ENCODE measurements around the gene INAVA. TPM values are rescaled to one million over a fixed set of nuclear protein-coding genes. Genes with fewer than 3 reads are reported as not detected.
"Not testable (repeated sequence)": the region's sequence is repeated elsewhere in the genome, so short reads cannot be mapped to it uniquely, and the experiment has no call there.

Gene INAVA
- total RNA-seq, 1 donor from 2014 or later = 2.3 TPM

DNA sequence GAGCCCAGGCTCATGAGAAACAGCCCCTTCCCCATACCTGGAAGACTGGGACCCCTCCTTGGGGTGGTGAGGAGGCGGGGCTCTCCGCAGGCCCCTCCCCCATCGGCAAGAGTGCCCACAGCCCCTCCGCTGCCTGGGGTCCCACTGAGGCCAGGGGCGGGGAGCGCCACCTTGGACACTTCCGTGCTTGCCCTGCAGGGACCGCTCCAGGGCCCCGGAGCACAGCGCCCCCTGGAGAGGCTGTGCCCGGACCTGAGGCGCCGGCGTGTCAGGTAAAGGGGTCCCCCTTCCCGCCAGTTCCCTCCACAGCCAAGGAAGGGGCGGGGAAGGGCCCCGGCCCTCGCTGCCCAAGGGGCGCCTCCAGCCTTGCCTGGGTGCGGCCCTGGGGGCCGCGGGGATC is 21.5 kb downstream of the INAVA start:
- no peak for DNase-seq (ENCODE audit: extremely low read depth, low read depth, low spot score)

DNA sequence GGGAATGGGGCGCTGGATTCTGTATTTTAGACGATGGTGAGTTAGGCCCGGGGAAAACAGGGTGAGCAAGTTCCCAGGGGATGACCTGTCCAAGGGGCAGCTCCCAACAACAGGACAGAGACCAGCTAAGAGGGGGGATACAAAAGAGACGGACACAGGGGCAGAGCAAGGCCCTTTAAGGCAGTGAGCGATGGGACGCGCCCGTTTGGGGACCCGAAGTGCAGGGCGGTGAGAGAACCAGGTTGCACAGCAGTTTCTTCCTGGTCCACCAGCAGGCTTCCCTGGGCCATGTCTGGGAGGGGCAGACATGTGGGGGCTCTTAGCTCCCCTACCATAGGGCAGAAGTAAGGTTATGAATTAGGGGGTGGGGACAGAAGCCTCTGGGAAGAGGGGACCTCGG is 22.0 kb downstream of the INAVA start:
- DNase-seq (ENCODE audit: extremely low read depth, low read depth, low spot score) = no peak

DNA sequence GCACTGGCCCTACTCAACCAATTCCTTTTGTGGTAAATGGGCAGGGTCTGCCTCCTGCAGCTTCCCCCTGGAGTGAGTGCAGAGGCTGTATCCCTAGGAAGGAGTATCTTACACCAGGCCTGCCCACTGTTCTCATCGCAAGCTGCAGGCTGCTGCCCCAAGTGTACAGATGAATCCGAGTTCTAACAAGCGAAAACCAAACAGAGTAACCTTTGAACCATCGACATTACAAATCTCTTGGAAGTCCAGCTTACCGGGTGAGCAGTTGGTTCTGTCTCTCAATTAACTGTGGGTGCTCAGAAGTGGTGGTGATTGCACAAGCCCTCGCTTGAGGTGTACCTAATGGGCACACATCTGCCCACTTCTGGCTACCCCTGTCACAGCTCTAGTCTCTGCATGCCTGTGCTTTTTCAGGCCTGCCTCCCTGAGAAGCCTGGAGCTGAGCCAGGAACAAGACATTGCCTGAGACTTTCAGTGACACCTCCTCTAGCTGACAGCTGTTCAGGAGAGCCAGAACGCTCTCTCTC is 22.7 kb downstream of the INAVA start:
- DNase-seq (ENCODE audit: extremely low read depth, low read depth, low spot score) = no peak

DNA sequence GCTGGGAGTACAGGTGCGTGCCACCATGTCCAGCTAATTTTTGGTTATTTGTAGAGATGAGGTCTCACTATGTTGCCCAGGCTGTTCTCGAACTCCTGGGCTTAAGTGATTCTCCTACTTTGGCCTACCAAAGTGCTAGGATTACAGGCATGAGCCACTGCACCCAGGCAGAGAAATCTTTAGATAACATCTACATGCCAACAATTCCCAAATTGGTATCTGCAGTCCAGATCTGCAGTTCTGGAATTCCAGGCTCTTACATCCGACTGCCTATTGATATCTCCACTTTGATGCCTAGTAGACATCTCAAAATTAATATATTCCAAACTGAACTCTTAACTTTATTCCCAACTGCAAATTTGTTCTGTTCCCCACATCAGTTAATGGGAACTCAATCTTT is 23.3 kb downstream of the INAVA start:
- no peak for DNase-seq (ENCODE audit: extremely low read depth, low read depth, low spot score)

DNA sequence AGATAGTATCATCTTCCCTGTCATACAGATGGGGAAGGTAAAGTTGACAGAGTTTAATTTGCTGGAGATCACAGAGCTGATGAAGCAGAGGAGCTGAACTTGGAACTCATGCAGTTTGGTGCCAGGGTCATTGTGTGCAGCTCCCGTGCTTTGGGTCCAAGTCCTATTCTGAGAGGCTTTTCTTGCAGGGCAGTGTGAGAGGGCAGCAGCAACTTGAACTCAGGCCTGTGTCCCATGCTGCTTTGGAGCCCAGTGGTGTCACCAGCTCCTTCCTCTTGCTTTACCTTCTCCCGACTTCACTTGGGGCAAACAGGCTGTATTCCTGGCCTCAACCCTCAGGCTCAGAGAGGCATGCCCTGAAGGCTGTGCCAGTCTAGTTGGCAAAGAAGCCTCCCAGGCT is 24.7 kb downstream of the INAVA start:
- no peak for DNase-seq (ENCODE audit: extremely low read depth, low read depth, low spot score)

DNA sequence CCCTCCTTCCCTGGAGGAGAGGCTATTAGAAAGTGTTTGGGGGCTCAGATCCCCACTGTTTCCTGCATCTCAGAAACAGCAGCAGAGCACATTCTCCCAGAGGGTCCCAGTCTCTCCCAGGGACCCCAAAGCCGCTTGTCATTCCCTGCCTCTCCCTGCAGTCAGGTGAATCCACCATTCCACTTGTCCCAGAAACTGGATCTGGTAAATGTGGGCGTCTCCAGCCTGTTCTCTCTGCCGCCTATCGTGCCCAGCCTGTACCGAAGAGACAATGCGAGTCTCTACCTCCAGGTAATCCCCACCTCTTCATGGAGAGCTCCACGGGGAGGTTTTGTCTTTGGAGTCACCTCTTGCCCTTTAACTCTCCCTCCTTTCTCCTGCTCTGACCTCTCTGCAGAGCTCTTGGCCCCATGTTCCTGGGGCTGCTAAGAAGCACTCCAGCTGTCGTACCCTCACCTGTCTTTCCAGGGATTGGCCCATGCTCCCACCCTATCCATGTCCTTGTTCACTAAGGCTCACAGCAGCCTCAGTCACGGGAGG is 26.9 kb downstream of the INAVA start:
- no peak for DNase-seq (ENCODE audit: extremely low read depth, low read depth, low spot score)

DNA sequence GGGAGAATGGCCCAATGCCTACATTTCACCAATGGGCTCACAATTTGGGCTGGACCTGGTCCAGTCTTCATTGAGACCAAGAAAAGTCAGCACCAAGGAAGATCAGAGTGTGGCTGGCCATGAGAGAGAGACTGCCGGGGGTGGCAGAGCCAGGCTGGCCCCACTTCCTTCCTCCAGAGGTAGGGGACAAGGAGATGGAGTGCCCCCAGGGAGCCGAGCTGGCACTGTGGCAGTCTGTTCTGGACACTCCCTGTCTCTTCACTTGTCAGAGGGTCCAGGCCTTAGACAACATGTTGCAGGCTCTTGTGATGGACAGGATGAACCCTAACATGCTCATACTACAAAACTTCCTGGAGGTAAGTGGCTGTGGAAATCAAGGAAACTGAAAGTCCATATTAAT is 27.7 kb downstream of the INAVA start:
- no peak for DNase-seq (ENCODE audit: extremely low read depth, low read depth, low spot score)

DNA sequence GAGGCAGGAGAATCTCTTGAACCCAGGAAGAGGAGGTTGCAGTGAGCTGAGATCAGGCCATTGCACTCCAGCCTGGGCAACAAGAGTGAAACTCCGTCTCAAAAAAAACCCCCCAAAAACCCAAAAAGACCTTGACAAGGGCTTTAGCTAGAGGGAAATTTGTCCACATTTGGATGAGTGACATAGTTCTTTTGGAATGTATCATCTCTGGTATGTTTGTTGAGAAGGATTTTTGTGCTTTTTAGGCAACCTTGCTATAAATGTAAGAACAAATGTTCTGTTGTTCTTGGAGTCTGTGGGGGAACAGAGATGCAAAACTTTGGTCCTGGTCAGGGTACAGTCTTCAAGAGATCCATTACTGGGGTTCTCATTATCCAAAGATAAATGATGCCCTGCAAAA is 28.9 kb downstream of the INAVA start:
- DNase-seq (ENCODE audit: extremely low read depth, low read depth, low spot score) = no peak

DNA sequence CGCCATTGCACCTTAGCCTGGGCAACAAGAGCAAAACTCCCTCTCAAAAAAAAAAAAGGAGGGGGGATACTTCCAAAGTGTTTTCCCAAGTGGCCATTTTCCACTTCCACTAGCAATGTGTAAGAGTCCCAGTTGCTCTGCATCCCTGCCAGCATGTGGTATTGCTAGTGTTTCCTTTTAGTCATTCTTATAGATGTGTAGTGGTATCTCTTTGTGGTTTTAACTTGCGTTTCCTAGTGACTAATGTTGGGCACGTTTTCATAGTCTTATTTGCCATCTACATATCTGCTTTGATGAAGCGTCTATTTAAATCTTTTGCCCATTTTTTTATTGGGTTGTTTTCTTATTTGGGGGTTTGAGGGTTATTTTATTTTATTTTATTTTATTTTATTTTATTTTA is 31.1 kb downstream of the INAVA start:
- DNase-seq (ENCODE audit: extremely low read depth, low read depth, low spot score) = no peak

DNA sequence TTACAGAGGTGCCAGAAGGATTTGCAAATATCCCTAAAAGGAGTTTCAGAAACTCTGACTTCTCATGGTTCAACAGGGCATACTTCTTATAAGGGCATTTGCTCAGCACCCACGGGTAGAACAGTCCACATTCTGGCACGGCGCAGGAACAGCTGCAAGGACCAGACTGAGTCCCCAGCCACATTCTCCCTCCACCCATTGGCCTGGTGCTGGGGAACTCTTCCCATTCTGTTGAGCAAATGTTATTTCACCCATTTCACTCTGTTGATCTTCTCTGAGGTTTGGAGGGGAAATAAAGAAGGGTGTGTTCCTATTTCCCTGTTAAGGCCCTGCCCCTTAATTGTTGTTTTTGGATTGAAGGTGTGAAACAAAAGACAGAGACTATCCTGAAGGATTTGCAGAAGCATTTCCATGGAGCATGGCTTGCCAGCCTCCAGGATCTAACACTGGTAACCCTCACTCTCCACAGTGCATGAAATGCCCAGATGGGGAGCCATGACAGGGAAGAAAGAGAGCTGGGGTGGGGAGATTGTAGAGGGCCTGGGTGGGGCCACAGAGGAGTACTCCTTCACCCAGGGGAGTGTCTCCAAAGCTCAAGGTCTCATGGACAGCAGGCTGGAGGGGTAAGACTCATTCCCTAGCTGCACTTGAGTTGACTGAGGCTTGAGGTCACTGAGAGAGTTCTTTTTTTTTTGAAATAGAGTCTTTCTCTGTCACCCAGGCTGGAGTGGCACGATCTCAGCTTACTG is 35.0 kb downstream of the INAVA start:
- no peak for DNase-seq (ENCODE audit: extremely low read depth, low read depth, low spot score)

DNA sequence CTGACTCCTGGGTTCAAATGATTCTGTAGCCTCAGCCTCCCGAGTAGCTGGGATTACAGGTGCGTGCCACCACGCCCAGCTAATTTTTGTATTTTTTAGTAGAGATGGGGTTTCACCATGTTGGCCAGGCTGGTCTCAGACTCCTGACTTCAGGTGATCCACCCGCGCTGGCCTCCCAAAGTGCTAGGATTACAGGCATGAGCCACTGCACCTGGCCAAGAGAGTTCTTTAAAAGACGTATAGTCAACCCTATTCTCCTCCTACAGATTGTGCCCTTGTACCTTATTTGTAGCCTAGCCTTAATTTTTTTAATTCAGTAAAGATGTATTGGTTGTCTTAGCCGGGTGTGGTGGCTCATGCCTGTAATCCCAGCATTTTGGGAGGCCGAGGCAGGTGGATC is 35.6 kb downstream of the INAVA start:
- DNase-seq (ENCODE audit: extremely low read depth, low read depth, low spot score) = not testable (repeated sequence)

DNA sequence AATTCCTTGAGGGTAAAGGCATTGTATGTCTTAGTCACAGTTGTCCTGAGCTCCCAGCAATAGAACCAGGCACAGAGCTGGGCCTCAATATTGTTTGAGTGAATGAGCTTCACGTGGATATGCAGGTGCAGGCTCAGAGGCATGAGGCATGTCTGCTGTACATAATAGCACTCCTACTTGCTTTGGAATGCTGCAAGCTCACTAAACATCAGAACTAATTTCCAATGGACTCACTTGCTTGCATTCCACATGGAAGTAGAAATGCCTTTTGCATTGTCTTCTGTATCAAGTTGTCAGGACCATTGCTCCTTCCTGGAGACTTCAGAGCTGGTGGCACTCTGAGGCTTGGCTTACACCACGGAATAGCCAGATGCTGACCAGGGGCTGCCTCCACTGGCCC is 37.1 kb downstream of the INAVA start:
- no peak for DNase-seq (ENCODE audit: extremely low read depth, low read depth, low spot score)

DNA sequence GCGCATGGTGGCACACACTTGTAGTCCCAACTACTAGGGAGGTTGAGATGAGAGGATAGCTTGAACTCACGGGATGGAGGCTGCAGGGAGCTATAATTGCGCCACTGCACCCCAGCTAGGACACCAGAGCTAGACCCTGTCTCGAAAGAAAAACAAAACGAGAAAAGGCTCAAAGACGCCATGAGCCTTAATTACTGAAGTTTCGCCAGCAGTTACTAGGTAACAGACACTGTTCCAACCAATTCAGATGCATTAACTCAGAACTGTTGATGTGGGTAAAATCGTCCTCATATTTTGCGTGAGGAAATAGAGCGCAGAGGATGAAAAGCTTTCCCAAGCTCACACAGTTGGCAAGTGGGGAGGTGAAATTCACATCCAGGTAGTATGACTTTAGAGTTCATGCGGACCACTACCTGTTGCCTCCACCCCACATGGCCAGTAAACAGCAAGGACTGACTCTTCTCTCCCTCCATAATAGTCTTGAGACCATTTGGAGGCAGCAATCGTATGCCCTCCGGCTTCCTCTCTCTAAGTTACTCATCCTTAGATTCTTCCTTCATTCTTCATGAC is 40.1 kb downstream of the INAVA start:
- DNase-seq (ENCODE audit: extremely low read depth, low read depth, low spot score) = no peak

DNA sequence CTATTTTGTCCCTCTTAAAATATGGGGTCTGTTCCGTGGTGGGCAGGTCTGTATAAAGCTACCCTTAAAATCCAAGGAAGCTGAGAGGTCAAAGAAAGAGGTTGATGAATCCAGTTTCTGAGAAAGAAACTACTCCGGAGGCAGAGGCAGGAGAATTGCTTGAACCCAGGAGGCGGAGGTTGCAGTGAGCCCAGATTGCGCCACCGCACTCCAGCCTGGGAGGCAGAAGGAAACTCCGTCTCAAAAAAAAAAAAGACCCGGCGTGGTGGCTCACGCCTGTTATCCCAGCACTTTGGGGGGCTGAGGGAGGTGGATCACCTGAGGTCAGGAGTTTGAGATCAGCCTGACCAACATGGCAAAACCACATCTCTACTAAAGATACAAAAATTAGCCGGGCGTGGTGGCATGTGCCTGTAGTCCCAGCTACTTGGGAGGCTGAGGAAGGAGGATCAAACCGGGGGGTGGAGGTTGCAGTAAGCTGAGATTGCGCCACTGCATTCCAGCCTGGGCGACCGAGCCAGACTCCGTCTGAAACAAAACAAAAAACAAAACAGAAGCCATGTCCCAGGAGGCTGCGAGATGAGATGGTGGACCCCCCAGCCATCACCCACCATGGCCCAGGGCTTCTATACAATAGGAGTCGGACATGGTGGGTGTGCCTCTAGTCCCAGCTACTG is 40.7 kb downstream of the INAVA start:
- not testable (repeated sequence) for DNase-seq (ENCODE audit: extremely low read depth, low read depth, low spot score)

DNA sequence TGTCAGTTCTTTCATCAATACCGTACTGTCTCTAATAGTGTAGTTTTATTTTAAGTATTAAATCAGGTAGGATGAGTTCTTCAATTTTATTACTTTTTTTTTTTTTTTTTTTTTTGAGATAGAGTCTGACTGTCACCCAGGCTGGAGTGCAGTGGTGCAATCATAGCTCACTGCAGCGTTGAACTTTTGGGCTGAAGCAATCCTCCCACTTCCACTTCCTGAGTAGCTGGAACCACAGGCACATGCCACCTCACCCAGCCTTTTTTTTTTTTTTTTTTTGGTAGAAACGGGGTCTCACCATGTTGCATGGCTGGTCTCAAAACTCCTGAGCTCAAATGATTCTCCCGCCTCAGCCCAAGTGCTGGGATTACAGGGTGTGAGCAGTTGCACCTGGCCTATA is 44.3 kb downstream of the INAVA start:
- no peak for DNase-seq (ENCODE audit: extremely low read depth, low read depth, low spot score)

DNA sequence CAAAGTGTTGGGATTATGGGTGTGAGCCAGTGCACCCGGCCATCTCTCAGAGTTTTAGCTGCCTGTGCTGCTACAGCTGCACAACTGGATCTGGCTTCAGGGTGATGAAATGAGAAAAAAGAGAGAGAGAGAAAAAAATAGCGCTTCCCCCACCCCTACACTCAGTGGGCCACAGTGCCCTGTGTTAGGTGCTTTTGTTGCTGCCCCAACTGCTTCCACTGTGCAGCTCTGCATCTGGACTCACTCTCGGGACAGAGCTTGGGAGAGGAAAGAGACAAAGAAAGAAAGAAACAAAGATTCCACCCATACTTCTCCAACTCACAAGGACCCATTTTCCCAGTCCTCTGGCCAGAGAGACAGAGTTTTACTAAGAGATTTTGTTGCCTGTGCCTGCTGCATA is 50.4 kb downstream of the INAVA start:
- no peak for DNase-seq (ENCODE audit: extremely low read depth, low read depth, low spot score)

DNA sequence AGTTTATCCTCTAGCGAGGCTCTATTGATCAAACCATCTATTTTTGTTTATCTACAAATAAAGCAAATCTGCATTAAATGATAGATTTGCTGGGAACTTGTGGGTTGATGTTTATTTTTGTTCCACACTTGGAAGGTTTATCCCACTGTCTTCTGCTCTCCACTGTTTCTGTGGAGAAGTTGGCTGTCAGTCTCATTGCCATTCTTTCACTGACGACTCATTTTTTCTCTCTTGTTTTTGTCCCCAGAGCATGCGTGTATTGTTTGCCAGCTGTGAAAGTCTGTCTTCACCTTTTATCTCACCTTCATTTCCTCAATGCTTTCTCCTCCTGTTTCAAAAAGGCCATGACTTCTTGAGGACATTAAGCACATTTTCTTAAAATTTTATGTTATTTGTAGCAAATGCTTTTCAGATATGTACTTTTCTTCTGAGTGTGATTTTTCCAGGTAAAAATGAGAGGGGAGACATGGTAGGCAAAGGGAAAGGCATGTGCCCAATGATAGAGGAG is 52.4 kb downstream of the INAVA start:
- no peak for DNase-seq (ENCODE audit: extremely low read depth, low read depth, low spot score)

DNA sequence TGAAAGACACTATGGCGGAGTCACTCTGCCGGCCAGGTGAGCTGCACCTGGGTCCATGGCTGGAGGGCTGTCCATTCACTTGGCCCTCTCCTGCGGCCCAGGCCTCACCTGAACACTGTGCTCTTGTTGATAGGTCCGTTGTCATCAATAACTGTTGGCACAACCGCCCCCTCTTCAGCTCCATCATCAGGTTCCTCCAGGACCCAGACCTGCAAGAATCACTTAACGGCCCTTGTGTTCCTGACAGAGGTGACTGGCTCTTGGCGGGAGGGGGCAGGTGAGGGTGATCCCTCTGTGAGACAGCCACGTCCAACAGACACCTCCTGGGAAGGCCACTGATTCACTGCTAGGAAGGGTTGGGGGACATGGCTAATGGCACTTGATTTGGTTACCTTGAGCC is 54.9 kb downstream of the INAVA start:
- DNase-seq (ENCODE audit: extremely low read depth, low read depth, low spot score) = no peak

DNA sequence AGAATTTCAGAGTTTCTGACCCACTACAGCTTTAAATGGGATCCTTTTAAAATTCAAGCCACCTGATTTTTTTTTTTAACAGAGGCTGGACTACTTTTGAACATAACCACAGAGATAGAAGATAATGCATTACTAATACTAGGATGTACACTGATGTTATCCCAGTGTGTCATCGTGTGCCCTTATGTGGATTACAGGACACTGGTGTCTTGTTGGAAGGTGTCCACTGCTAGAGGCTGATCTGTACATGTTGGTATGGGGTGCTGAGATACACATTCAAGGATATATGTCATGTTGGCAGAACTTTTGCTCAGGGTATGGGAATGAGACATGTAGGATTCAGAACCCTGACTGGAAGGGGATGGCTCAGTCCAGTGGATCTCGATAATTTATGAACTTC is 56.3 kb downstream of the INAVA start:
- DNase-seq (ENCODE audit: extremely low read depth, low read depth, low spot score) = no peak

DNA sequence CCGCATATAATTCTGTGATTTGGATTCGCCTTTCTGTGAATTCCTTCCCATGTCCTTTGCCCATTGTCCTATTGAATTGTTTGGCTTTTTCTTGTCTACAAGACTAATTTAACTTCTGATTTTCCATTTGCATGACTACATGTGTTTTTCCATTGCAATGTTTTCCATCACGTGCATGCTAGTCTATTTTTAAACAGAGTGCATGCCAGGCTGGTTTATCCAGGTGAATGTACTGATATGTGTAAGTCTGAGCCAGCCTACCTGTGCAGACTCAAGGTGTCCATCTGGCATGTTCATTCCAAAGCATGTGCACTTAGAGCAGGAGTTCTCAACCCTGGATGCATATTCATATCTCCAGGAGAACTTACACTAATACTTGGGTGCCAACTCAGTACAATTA is 59.7 kb downstream of the INAVA start:
- DNase-seq (ENCODE audit: extremely low read depth, low read depth, low spot score) = no peak

DNA sequence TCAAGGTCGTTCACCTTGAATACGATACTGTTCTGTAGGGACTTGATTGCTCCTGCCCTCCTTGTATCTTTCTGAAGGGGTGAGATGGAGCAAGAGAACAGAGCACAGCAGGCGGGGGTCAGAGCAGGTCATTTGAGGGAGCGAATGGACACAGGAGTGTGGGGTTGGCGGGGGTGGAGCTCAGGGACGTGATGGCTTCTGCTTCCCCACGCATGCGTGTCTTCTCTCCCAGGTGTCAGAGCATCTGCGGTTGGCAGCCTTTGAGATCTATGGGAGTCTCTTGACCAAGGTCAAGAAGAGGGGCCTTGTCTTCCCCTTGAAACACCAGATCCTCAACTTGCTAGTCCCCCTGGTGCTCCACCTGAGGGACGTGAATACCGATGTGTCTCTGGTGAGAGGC is 63.9 kb downstream of the INAVA start:
- no peak for DNase-seq (ENCODE audit: extremely low read depth, low read depth, low spot score)
